ENCODE data around the gene AHDC1.
"Not testable (repeated sequence)": the region's sequence is repeated elsewhere in the genome, so short reads cannot be mapped to it uniquely, and the experiment has no call there.

AHDC1 gene

GRCh38 chr1:27548136-27548853 is 55.6 kb downstream of the AHDC1 start:
- DNase-seq, result no peak

- DNase-seq, result no peak
These were observed 56.5 kb downstream of the AHDC1 start for GRCh38 chr1:27547220-27548116.

GRCh38 chr1:27545876-27546275 is 58.1 kb downstream of the AHDC1 start:
- no peak for DNase-seq

GRCh38 chr1:27545271-27545670 is 58.7 kb downstream of the AHDC1 start:
- no peak for DNase-seq

- DNase-seq, result no peak
These were observed 59.1 kb downstream of the AHDC1 start for GRCh38 chr1:27544834-27545233.

- no peak for DNase-seq
These were observed 60.7 kb downstream of the AHDC1 start for GRCh38 chr1:27543284-27543683.

GRCh38 chr1:27542463-27543273 is 61.3 kb downstream of the AHDC1 start:
- peak; percentile 75 for DNase-seq

GRCh38 chr1:27539901-27540861 is 63.8 kb downstream of the AHDC1 start:
- DNase-seq, result no peak

GRCh38 chr1:27538793-27539192 is 65.2 kb downstream of the AHDC1 start:
- no peak for DNase-seq

GRCh38 chr1:27538305-27538676 is 65.7 kb downstream of the AHDC1 start:
- DNase-seq, result not testable (repeated sequence)

GRCh38 chr1:27536767-27537166 is 67.2 kb downstream of the AHDC1 start:
- DNase-seq, result no peak

GRCh38 chr1:27536010-27536757 is 67.8 kb downstream of the AHDC1 start:
- no peak for DNase-seq

GRCh38 chr1:27535386-27535785 is 68.6 kb downstream of the AHDC1 start:
- no peak for DNase-seq

- no peak for DNase-seq
These were observed 71.8 kb downstream of the AHDC1 start for GRCh38 chr1:27531959-27532685.

- DNase-seq, result no peak
These were observed 73.8 kb downstream of the AHDC1 start for GRCh38 chr1:27530192-27530591.

GRCh38 chr1:27529704-27530018 is 74.3 kb downstream of the AHDC1 start:
- no peak for DNase-seq

- DNase-seq, result no peak
These were observed 74.9 kb downstream of the AHDC1 start for GRCh38 chr1:27528818-27529703.

GRCh38 chr1:27527890-27528817 is 75.8 kb downstream of the AHDC1 start:
- no peak for DNase-seq

All from inflammatory macrophage treated with lipopolysaccharide for 4 hours (primary cell).